ENCODE data around the gene KLHL12.

The KLHL12 gene

GRCh38 chr1:202844935-202845334, 82.1 kb downstream of the KLHL12 start:
- ChIA-PET POLR2A (interaction anchor here (0.6 kb wide), 1 partner anchor 37 kb away, joined by 3 read pairs; the partner anchor contains the start of gene KDM5B), CTCF (interaction anchor here (1.1 to 1.4 kb wide), 2 partner anchors 9 to 12 kb away, joined by 4 read pairs; no protein-coding TSS in a partner anchor)
- no peak for DNase-seq (ENCODE audit: low read depth, low spot score)
- TF ChIP-seq CTCF (IDR thresholded peaks at IDR 0.05; ENCODE audit: insufficient read depth, low read length, missing control alignments), result no peak
- H3K4me3 ChIP-seq (ENCODE audit: low read depth, low read length), result no peak overlapping the region

GRCh38 chr1:202844259-202844658, 82.8 kb downstream of the KLHL12 start:
- ChIA-PET POLR2A (no interaction called here), CTCF (interaction anchor here (1.4 to 1.7 kb wide), 2 partner anchors 13 to 125 kb away, joined by 4 read pairs; no protein-coding TSS in a partner anchor)
- no peak for DNase-seq (ENCODE audit: low read depth, low spot score)

GRCh38 chr1:202843081-202843480, 84.0 kb downstream of the KLHL12 start:
- ChIA-PET POLR2A (no interaction called here), CTCF (interaction anchor here (1.7 to 2.9 kb wide), 2 partner anchors 10 to 124 kb away, joined by 4 to 12 read pairs; no protein-coding TSS in a partner anchor)
- TF ChIP-seq CTCF (IDR thresholded peaks at IDR 0.05; ENCODE audit: insufficient read depth, low read length, missing control alignments), result no peak
- H3K4me3 ChIP-seq (ENCODE audit: low read depth, low read length), result no peak overlapping the region
- DNase-seq (ENCODE audit: low read depth, low spot score), result no peak

More at GRCh38 chr1:202844259-202844658, 82.8 kb downstream of the KLHL12 start:
- no peak for TF ChIP-seq CTCF (IDR thresholded peaks at IDR 0.05; ENCODE audit: insufficient read depth, low read length, missing control alignments)
- H3K4me3 ChIP-seq (ENCODE audit: low read depth, low read length), result no peak overlapping the region

Measured in AG04449 (cell line).